ENCODE results near the gene PDE6D.
"Not testable (repeated sequence)": the region's sequence is repeated elsewhere in the genome, so short reads cannot be mapped to it uniquely, and the experiment has no call there.

Gene PDE6D

DNA sequence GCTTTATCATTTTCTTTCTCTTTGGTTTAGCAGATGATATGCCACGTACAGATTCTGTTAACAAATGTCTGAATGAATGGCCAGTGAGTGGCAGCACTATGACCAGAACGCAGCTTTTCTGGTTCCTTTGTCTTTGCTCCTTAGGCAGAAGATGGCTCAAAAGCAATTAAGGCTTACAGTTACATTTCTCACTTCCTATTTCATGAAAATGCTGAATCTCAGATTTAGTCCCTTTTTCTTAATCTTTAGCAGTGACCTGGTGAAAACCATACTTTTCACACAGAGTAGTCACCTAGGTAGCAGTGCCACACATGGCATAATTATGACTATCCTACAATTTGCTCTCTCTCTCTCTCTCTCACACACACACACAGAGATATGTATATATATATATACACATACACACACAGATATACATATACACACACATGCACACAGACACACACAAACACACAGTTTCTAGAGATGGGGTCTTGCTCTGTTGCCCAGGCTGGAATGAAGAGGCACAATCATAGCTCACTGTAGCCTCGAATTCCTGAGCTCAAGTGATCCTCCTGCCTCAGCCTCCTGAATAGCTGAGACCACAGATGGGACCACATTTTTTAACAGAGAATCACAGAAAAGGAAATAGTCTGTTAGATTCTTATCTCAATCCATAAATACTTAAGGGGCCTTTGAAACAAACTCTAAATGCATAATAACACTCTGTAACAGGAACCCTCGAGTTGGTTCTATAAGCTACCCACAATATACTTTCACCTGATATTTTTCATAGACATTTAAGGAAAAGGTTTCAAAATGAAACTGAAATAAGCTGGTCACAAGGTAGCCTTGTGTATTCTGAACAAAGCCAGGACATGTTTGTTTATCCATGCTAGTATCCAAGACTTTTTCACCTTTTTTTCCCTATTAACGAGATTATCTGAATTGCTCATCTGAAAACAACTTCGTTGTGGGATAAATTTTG, 11.6 kb downstream of the PDE6D start:
- no peak for DNase-seq

DNA sequence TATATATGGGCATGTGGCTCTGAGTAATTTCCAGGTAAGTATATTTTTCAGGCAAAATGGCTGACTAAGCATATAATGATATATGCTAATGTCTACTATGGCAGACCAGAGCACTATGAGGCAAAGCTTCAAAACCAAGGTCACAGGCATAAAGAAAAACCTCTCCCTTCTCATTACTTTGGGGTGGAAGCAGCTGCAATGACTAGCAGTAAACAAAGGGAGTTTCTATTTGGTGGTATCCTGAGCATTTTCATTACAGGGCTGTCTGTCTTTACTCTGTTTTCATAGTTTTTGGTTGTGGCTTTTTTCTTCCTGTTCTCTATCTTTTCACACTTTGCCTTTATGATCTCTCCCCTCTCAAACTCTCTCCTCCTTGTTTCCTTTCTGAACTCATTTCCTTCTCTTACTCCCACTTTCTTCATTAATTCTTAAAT, 15.6 kb downstream of the PDE6D start:
- DNase-seq: no peak

DNA sequence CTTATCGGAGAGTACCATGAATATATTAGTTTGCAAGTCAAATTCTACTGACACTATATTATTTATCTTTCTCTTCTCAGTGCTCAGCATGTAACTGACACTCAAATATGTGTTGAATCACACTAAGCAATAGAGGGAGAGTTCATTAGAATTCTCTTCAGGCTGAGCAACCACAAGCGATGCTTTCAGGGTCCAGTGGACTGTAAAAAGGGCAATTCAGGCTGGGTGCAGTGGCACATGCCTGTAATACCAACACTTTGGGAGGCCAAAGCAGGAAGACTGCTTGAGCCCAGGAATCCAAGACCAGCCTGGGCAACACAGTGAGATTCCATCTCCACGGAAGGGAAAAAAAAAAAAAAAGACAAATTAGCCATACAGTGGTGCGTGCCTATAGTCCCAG, 16.3 kb downstream of the PDE6D start:
- no peak for DNase-seq

DNA sequence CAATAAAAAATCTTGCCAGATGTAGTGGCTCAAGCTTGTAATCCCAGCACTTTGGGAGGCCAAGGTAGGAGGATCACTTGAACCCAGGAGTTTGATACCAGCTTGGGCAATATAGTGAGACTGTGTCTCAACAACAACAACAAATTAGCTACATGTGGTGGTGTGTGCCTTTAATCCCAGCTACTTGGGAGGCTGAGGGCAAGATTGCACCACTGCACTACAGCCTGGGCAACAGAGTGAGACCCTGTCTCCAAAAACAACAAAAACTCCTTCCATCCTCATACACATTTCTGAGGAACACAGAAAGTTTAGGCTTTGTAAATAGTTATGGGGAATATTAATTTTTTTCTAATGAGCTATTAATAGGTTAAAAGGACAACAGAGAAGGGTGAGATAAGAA, 17.0 kb downstream of the PDE6D start:
- no peak for DNase-seq

DNA sequence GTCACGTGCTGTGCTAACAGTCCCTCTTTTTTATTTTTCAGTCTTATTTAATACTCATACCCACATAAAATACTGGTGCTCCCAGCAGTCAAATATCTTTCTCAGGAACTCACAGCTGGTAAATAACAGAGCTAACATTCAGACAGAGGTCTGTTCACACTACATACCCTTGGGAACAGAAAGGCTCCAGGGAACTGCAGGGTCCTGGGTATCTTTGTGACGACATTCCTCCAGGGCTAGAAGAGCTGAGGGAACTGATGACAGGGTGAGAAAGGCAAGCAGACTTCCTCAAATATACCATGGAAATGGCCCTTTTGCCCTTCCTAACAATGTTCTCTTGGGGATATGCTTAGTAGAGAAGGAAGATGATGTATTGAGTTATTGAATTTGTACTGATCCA, 19.3 kb downstream of the PDE6D start:
- no peak for DNase-seq

DNA sequence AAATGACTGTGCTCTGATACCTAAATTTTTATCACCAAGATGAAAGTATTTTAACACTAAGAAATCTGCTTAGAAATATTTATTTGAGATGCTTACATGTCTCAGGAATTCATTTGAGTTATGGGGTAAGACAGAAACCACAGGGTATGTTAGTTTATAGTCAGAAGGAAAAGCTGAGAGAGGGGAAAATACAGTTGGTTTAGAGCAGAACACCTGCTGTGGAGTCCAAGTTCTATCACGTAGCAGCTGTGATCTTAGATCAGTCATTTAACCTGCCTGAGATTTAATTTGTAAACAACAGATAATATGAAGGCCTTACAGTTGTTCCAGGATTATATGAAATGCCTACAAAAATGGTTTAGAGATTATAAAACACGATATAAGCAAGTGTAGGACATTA, 29.0 kb downstream of the PDE6D start:
- no peak for DNase-seq

DNA sequence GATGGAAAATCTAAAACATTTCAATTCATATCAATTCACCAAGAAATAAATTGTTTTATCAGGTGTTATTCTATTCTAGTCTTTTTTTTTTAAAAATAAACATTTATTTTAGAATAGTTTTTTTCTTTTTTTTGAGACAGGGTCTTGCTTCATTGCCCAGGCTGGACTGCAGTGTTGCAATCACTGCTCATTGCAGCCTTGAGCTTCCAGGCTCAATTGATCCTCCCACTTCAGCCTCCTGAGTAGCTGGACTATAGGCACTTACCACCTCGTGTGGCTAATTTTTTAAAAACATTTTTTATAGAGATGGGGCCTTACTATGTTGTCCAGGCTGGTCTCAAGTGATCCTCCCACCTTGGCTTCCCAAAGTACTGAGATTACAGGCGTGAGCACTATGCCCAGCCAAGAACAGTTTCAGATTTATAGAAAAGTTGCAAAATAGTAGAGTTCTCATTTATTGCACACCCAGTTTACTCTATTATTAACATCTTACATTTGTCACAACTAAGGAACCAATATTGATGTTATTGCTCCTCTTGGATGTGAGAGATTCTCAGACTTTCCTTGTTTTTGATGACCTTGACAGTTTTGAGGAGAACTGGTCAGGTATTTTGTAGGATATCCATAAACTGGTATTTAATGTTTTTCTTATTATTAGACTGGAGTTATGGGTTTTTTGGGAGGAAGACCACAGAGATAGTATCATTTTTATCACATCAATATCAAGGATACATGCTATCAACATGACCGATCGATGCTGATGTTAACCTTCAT, 29.9 kb downstream of the PDE6D start:
- DNase-seq: no peak

DNA sequence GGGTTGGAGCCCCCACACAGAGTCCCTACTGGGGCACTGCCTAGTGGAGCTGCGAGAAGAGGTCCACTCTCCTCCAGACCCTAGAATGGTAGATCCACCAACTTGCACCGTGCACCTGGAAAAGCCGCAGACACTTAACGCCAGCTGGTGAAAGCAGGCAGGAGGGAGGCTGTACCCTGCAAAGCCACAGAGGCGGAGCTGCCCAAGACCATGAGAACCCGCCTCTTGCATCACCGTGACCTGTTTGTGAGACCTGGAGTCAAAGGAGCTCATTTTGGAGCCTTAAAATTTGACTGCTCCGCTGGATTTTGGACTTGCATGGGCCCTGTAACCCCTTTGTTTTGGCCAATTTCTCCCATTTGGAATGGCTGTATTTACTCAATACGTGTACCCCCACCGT, 32.1 kb downstream of the PDE6D start:
- not testable (repeated sequence) for DNase-seq

DNA sequence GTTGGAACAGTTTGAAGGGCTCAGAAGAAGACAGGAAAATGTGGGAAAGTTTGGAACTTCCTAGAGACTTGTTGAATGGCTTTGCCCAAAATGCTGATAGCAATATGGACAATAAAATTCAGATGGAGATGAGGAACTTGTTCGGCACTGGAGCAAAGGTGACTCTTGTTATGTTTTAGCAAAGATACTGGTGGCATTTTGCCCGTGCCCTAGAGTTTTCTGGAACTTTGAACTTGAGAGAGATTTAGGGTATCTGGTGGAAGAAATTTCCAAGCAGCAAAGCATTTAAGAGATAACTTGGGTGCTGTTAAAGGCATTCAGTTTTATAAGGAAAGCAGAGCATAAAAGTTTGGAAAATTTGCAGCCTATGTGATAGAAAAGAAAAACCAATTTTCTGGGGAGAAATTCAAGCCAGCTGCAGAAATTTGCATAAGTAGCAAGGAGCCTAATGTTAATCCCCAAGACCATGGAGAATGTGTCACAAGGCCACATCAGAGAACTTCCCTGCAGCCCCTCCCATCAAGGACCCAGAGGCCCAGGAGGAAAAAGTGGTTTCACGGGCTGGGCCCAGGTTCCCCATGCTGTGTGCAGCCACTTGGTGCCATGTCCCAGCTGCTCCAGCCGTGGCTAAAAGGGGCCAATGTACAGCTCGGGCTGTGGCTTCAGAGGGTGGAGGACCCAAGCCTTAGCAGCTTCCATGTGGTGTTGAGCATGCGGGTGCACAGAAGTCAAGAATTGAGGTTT, 32.8 kb downstream of the PDE6D start:
- not testable (repeated sequence) for DNase-seq

DNA sequence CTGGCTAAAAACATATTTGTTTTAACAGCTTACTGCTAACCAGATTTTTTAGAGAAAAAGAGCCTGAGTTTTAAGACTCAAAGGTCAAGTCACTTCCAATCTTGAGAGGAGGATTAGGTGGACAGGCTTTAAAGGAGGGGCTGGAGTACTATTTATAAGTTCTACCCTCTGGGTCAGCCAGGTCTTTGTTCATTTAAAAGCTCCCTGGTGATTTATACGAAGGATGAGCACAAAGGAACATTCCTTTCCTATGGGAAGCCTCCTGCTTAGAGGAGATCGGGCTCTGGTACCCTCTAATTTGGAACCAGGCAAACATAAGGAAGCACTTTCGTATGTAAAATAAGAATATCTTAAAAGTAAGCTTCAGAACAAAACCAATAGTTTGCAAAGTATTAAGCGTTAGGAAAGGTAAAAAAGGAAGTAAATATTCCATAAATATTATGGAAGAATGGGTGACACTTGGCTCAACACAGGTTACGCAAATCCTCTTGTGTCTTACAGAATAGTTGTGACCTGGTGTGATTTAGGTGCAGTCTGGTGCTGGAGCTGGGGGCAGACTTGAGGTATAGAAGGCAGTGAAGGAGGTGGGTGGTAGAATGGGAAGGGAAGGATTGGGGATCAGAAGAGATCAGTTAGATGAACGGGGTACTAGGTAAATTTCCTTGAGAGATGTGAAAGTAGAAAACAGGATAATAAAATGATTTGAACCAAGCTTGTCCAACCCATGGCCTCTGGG, 35.6 kb downstream of the PDE6D start:
- DNase-seq: no peak

- no peak for DNase-seq
Observed at GRCh38 chr2:231743376-231744116, 37.5 kb downstream of the PDE6D start.

DNA sequence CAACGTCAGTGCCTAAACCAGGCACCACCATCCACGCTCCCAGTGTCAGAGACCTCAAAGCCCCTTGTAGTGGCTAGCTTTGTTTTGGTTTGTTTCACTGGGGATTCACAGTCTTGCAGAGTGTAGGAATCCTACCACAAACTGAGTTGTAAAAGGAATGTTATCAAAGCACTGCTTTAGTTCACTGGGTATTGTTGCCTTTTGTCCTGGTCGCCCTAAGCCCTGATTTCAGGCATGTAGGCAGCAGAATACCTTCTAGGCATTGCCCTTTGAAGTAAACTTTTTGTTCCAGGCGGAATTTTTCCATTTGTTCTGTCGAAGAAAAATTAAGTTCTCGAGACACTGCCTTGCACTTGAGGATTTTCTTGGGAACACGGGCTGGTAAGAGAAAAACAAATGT, 43.3 kb downstream of the PDE6D start:
- no peak for DNase-seq

- no peak for DNase-seq
Observed at GRCh38 chr2:231732604-231733003, 48.5 kb downstream of the PDE6D start.

DNA sequence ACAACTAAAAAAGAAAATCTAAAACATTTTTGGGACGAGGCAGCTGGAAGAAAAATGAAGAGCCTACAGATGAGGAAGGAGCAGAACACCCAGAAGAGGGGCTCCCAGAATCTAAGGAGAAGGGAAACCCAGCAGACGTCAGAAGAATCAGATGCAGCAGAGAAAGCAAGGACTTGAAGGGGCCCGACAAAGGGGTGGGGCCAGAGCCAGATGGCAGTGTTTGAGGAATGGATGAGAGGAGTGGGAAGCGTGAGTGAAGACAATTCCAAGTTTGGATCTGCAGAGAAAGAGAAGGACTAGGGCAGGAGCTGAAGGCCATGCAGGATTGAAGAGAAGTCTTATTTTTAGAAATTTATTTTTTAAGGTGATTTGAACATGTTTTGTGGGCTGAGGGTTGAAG, 53.5 kb downstream of the PDE6D start:
- peak in 1 of 2 experiments; percentile 68 for DNase-seq

- no peak for DNase-seq
Observed at GRCh38 chr2:231726276-231726675, 54.8 kb downstream of the PDE6D start.

GRCh38 chr2:231725476-231725875, 55.6 kb downstream of the PDE6D start:
- no peak for DNase-seq

GRCh38 chr2:231722721-231723307, 58.3 kb downstream of the PDE6D start:
- DNase-seq: no peak

DNA sequence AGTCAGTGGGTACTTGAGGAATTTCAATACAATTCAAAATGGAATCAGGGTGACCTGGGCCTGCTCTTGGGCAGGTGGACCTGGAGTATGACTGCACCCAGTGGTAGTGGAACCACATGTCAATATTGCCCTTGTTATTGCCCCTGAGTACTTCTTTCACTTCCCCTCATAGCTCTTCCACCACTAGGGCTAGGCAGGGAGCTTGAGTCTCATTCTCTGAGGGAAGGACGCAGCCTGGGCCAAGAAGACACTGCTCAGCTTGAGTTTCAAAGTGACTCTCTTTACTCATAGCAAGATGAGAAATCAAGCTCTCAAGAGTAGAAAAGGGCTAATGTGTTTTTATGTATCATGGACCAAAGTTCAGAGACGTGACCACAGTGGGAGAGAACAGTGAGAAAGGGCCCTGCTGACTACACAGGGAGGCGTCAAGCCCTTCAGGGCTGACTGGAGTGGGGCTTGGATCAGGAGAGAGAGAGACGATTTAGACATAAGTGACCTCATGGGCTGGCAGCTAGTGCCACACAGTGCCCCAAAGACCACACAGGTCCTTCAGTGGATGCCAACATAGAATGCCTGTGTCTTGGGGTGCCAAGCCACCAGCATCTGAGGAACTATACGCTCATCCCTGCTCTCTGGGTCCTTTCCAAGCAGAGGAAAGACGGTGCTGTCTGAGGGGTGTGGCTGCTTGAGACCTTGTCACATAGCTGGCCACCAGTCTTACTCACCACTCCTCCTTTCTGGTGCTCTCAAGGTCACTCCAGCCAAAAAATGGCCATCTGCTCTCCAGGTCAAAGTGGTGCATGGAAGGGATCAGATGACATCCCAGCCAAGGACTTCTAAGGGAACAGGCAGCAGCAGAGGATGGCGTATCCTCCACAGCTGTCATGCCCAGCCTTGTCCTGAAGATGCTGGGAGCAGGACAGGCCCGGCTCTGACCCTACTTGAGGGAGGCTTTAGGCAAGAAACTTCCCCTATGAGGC, 59.8 kb downstream of the PDE6D start:
- peak in 1 of 2 experiments; percentile 18 for DNase-seq

GRCh38 chr2:231720292-231720986, 60.6 kb downstream of the PDE6D start:
- no peak for DNase-seq
